Measurements from ENCODE around the gene EMILIN2.

Gene EMILIN2

DNA sequence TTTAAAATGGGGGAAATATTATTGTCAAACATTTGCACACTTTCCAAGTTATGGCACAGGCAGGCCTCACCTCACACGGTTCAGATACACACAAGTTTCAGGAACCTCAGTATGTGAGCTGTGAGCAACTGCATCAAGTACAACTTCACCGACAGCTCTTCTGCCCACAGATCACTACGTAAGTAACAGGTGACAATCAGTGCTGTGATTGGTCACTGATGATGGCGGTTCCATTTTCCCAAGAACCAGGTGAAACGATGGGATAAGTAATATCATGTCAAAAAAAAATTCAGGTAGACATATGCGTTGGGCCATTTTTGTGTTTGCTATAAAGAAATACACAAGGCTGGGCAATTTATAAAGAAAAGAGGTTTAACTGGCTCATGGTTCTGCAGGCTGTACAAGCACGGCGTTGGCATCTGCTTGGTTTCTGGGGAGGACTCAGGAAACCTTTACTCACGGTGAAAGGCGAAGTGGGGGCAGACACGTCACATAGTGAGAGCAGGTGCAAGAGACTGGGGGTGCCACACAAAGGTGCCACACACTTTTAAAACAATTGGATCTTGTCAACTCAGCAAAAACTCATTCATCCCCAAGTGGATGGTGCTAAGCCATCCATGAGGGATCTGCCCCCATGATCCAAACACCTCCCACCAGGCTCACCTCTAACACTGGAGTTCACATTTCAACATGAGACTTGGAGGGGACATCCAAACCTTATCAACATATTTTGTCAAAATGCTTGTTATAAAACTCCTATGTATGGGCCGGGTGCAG lies 108.3 kb downstream of the EMILIN2 start:
- DNase-seq (ENCODE audit: low spot score): no peak

DNA sequence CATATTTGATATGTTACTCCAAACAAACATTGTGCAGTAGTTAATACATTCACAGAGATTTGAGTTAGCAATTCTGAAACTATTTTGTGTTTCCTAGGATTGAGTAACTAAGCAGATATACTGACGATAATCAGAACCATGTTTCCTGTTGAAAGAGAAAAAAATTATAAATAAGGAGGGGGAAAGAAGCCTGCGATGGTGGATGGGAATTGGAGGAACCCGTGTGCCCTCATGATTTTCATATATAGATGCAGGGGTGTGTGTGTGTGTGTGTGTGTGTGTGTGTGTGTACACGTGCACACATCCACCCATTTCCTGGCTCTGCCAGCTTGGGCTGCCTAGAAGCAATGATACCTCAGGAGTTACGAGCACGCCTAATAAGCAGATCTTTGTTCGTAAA lies 109.2 kb downstream of the EMILIN2 start:
- no peak for DNase-seq (ENCODE audit: low spot score)

DNA sequence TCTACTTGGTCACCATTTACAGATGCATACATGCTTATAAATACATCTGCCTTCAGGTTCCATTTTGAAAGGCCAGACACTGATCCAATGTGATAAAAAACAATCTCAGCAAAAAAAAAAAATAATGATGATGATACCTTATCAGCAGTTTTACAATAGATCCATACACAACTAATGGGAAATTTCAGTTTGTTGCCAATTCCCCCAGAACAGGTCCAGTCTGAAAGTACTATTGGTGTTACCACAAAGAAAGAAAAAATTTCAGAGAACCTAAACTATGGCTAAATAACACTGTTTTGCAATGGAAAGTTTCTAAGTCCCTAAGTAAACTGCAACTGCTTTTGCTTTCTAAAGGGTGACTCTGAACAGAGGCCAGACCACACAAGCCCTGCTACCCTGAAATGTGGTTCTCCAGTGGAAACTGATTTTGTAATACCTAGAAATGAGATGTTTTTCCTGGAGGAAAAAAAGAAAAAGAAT lies 112.1 kb downstream of the EMILIN2 start:
- no peak for DNase-seq (ENCODE audit: low spot score)

DNA sequence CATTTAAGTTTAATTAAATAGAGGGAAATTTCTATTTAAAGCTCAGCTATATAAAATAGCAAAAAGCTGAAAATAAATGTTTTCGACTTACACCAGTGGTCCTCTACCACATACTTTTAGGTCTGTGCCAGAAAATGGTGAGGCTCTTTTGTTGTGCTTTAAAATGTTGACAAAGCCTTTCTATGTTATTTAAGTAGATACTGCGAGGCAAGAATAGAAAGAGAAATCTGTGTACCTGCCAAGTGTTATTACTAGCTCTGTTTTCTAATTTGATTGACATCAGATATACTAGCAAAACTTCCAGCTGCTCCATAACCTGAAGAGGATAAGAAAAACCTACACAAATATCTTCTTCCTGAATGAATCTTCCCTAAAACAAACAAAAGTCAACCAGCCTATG lies 112.5 kb downstream of the EMILIN2 start:
- DNase-seq (ENCODE audit: low spot score): no peak

DNA sequence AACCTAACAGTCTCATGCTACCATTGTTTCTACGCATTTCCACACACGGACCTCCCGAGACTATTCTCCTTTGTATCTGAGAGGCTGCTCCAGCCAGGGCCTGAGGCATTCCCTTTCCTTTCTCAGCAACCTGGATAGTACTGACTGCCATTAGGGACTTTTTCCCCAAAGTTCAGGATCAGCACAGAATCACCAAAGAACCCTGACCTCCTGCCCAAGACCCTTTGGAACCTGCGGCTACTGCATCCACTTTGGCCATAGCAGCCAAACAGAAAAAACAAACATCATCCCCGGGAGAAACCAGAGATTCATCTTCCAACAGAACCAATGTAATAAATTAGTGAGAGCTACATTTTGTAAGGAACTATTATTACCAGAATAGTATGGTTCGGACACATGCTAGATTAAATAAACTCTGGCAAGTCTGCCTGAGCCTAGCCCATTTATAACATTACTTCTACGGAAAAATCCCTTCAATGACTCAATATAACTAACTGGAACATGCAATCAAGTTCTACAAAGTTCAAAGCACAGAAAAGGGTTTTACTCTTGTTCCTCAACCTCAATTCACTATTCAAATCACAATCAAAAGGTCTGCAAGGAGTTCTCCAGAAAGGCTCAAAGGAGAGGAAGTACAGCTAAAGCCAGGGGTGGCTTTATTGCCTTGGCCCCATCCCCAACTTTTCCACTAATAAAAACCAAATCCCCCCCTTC lies 114.3 kb downstream of the EMILIN2 start:
- no peak for DNase-seq (ENCODE audit: low spot score)

DNA sequence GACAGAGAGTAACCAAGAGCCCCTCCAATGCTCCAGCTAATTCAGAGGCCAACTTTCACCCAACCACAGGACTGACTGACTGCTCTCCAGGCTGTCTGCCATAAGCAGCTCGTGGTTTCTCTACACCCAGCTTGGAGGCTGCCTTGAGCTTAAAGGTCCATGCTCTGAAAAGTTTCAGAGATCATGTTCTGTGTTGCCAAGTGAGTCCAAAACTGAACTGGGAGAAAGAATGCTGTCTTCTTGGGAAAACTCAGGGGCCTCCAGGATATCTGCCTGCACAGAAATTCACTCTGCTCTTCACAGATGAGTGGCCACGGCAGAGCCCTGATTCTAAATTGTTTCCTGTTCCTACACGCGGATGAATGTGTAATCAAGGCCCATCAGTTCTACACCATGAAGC lies 115.0 kb downstream of the EMILIN2 start:
- DNase-seq (ENCODE audit: low spot score): no peak

DNA sequence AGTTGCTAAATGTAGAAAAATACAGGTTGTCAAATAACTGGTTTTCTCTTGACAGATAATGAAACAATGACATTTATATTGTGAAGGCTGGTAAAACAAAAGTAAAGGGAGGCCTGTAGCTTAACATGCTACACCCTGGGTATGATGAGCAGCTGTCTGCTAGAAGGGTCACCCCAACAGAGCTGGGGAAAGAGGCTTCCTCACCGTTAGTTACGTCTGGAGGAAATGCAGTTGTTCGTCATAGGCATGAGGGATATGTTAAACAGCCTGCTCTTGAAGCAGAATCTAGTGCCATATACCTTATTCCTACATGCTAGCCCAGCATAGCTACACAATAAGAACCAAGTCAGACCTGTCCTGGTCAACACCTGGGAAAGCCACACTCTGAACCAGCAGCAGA lies 116.2 kb downstream of the EMILIN2 start:
- no peak for DNase-seq (ENCODE audit: low spot score)

DNA sequence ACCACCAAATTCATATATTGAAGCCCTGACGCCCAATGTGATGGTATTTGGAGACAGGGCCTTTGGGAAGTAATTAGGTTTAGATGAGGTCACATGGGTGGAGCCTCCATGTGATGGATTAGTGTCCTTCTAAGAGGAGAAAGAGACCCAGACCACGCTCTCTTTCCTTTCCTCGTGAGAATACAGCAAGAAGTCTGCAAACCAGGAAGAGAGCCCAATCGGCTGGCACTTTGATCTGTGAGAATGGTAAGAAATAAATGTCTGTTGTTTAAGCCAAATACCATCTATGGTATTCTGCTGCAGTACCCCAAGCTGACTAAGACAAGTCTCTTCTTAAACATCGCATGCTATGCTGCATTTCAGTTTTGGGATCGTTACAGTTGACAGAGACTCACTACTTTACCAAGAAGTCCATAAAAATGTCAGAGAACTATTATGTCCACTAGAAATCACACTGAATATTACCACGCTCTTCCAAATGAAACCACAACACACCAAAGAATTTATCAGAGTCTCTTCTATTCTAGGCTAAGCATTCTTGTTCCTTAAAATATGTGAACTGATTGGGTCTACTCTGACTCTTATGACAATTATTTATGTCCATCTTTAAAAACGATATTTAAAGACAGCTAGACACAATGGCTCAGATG lies 117.7 kb downstream of the EMILIN2 start:
- no peak for DNase-seq (ENCODE audit: low spot score)
